Lower leg skin (tissue), 3 donors: ENCODE data around the gene RAD9A.

ENCODE experiments used
- POLR2A ChIP-seq, 2 donors: fragments of 450-650 bp; IDR thresholded peaks; one replicate each; pipeline ENCODE4 v1.6.1; 2016 to 2017; ENCODE audit warnings: antibody characterized with exemption in 2 of 2, mild to moderate bottlenecking in 1 of 2, moderate library complexity in 1 of 2
- TF ChIP-seq, protein P1 (sequence below), 3 donors: fragments of 450-650 bp; IDR thresholded peaks; one replicate each; pipeline ENCODE4 v1.5.1; 2016; ENCODE audit warnings: antibody characterized with exemption in 3 of 3, mild to moderate bottlenecking in 3 of 3, moderate library complexity in 2 of 3

DNA sequence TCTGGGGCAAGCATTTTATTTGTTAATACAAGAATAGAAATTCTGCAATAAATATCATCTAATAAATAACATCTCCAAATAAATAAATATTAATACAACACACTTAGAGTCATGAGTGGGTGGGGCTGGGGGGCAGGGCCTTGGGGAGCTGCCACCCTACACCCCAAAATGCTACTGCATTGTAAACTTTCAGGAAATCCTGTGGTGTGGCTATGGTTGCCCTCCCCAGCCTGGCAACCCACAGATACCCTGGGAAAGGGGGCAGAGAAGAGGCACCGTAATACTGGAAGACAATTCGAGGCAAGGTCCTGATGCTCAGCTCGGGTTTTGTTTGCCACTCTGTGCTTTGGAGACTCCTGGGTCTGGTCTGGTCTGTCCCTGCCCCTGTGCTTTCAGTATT, 27.6 kb upstream of the RAD9A start:
- TF ChIP-seq, protein P1, sequence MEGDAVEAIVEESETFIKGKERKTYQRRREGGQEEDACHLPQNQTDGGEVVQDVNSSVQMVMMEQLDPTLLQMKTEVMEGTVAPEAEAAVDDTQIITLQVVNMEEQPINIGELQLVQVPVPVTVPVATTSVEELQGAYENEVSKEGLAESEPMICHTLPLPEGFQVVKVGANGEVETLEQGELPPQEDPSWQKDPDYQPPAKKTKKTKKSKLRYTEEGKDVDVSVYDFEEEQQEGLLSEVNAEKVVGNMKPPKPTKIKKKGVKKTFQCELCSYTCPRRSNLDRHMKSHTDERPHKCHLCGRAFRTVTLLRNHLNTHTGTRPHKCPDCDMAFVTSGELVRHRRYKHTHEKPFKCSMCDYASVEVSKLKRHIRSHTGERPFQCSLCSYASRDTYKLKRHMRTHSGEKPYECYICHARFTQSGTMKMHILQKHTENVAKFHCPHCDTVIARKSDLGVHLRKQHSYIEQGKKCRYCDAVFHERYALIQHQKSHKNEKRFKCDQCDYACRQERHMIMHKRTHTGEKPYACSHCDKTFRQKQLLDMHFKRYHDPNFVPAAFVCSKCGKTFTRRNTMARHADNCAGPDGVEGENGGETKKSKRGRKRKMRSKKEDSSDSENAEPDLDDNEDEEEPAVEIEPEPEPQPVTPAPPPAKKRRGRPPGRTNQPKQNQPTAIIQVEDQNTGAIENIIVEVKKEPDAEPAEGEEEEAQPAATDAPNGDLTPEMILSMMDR (IDR thresholded peaks at IDR 0.05): no peak
- no peak for TF ChIP-seq POLR2A (IDR thresholded peaks at IDR 0.05)
